IPS DF 4.7 (cell line): Measurements from ENCODE around the gene SPG21.

Experiments used
- DNase-seq: peaks from one replicate; pipeline ENCODE4 v3.0.0-alpha.2; 2013; ENCODE audit warnings: low spot score; ENCODE audit errors: extremely low read depth

SPG21 gene

DNA sequence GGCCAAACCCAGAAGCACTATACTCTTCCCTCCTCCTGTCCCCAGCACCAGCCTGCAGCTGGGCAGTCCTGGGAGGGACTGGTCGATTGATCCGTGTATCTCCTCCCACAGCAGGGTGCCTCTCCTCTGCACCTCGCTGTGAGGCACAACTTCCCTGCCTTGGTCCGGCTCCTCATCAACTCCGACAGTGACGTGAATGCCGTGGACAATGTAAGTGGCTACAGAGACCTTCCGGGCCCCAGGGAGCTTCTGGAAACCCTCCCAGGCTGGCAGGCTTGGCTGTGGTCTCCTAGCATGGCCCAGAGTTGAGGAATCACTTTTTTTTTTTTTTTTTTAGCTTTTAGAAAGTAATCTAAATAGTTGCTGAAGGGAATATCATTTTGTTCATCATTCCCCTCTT is 47.4 kb downstream of the SPG21 start:
- DNase-seq, result no peak

DNA sequence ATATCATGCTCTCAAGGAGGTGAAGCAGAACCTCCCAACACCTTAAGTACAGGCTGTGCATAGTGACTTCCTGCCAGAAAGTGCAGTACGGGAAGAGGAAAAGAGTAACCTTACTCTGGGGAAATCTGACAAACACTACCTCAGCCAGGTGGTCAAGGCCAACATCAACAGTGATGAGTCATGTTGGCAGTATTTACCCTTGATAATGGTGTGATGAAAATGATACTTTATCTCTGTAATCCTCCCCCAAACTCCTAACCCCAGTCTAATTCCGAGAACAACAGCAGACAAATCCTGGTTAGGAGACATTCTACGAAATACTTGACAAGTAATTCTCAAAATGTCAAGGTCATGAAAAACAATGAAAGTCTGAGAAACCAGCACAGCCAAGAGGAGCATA is 51.5 kb downstream of the SPG21 start:
- DNase-seq, result no peak

DNA sequence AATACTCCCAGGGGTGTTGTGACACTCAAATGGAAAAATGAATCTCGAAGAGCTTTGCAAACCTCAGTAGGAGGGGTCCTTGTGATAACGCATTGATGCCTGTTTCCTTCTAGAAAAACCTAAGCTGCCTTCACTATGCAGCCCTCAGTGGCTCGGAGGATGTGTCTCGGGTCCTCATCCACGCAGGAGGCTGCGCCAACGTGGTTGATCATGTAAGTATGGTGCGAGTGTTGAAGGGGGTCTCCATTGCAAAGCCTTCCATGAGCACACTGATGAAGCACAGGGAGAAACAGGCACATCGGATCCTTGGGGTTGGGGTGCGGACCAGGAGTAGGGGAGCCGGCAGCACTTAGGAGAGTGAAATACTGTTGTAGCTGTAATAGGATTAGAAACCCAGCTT is 55.7 kb downstream of the SPG21 start:
- DNase-seq, result no peak

DNA sequence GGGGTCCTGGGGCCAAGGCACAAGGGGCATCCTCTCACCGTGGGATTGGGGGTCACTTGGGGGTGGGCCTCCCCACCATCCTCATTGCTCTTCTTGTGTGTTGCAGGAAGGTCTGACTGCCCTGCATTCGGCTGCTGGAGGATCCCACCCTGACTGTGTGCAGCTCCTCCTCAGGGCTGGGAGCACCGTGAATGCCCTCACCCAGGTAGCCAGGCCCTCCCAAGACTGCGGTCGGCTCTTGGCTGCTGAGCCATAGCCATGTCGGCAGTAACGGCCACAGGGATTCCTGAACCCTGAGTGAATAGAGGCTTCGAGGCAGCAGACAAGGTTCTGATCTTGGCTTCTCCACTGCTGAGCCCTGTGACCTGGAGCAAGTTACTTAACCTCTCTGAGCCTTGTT is 58.3 kb downstream of the SPG21 start:
- DNase-seq, result no peak

DNA sequence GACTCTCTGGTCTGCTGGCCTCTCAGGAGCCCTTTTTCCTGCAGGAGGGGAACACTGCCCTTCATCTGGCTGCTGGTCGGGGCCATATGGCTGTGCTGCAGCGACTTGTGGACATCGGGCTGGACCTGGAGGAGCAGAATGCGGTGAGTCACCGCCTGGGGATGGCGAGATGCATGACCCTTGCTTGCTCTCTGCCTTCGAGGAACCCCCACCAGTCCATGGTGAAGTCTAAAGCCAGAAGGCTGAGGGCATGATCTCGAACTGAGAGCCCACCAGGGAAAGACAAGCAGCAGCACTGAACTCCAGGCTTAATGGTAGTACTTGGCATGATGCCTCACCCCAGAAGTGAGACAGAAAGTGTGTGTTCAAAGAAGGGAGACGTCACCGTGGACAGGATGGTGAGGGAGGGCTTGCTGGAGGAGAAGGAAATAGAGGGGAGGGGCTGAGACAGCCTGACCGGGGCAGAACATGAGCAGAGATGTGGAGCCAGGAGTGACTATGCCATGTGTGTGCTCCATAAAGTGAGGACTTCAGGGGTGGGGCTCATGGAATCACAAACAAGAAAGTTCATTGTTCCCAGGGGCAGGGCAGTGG is 58.8 kb downstream of the SPG21 start:
- no peak for DNase-seq

DNA sequence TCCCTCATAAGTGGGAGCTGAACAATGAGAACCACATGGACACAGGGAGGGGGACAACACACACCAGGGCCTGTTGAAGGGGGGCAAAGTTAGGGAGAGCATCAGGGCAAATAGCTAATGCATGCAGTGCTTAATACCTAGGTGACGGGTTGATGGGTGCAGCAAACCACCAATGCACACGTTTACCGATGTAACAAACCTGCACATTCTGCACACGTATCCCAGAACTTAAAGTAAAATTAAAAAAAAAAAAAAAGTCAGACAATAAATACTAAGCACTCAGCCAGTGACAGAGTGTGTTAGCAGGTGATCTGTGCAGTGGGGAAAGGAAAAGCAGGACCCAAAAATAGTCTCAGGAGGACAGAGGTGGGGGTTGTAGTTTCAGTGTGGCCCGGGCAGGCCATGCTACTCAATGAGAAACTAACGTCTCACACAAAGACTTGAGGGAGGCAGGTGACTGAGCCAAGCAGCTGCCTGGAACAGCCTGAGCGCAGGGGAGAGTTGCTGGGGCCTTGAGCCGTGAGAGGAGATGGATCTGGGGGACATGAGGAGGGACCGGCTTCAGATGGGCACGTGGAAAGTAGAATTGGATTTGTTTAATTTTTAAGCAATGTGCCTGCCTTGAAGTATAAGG is 59.6 kb downstream of the SPG21 start:
- DNase-seq, result no peak

DNA sequence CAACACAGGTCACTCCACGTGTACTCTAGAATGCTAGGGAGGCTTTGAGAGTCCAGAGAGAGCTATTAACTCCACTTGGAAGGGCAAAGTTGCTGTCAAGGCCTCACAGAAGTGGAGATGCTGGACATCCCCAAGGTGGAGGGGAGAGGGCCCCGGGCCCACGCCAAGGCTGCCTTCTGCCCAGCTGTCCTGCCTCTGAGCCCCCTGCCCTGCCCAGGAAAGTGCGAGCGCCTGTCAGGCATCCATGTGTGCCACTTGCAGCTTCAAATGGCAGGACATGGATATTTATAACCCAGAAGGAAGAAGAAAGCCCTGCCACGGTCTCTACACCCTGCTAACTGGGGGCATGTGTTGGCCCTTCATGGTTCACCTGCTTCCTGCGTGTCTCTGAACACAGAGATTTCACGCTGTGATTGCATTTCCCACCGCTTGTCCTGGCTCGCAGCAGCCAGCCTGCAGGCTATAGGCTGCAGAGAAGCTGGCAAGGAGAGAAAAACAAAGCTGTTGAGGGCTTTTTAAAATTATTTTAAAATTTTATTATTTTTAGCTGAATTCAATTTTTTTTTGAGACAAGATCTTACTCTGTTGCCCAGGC is 61.0 kb downstream of the SPG21 start:
- DNase-seq, result no peak

DNA sequence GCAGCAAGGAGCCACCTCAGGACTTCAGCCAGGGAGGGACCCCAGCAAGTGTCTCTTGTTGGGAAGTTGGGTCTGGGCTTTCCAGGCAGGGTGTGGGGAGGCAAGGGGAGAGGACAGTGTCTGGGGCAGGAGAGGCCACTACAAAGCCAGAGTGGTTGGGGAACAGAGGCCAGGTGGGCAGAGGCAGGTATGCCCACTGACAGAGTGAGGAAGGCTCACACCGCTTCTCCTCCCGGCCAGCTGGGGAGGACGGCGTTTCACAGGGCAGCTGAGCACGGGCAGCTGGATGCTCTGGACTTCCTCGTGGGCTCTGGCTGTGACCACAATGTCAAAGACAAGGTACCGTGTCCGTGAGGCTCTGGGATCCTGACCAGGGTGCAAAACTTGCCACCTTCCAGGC is 63.1 kb downstream of the SPG21 start:
- DNase-seq, result no peak

DNA sequence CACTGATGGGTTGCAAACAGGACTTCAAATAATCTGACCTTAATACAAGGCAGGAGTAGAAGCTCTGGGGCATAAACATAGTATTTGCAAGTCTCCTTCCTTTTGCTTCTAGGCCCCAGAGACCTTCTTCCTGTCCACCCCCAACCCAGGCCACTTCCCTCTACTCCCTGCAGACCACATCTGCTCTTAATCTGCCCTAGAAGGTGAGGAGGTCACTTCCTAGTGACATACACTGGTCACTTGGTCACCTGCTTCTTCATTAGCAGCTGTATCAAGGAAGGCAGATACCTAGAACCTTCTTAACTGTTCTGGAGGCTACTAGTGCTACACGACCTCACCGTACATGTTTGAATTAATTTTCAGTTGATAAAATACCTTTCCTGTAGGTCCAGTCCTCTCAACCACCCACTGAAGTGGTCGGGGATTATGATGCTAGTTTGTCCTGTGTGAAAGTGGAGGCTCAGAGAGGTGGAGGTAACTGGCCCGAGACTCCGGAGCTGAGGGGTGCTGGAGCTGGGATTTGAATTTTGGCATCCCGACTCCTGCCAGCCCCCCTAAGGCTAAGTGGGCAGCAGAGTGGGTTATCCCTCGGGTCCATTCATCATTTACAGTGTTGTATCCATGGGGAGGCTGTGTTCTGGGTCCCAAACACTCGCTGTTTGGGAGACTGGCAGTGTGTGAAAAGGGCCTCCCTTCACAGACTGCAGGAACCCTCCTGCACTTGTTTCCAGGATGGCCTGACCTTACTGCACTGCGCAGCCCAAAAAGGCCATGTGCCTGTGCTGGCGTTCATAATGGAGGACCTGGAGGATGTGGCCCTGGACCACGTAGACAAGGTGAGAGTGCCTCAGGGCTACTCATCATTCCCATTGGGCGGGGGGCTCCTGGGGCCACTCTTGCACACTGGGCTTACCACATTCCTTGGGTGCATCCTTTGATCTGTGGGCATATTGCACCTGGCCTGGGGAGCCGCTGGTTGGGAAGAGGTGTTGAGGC is 64.1 kb downstream of the SPG21 start:
- DNase-seq, result no peak

DNA sequence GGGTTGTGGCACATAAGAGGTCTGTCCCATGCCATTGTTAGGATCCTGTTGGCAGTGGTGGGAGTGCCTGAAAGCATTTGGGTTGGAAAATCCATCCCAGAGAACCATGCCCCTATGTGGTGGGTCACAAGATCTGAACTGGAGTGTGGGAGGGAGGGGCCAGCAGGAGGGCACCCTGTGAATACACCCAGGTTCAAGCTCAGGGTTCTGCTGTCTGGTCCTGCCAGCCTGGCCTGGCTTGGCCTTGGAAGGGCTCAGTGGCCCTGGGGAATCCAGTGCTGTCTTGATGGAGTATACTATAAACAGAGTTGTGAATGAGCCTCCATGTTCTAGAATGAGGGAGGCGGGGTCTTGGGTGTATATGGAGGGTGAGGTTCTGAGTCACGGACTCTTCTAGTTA is 66.2 kb downstream of the SPG21 start:
- no peak for DNase-seq

DNA sequence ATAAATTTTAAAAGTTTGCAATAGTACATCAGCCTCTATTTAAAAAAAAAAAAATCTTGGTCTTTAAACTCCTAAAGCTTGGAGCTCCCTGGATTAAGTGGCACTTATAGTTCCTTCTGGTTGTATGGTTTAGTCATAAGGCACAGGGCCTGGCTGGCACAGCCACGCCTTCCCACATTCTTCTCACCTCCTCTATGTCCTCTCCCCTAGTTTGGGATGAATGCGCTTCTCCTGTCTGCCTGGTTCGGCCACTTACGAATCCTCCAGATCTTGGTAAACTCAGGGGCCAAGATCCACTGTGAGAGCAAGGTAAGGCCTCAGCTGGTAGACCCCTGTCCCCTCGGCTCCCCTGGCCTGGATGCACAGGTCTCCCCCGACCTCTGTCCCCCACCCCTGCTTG is 68.0 kb downstream of the SPG21 start:
- DNase-seq, result no peak

DNA sequence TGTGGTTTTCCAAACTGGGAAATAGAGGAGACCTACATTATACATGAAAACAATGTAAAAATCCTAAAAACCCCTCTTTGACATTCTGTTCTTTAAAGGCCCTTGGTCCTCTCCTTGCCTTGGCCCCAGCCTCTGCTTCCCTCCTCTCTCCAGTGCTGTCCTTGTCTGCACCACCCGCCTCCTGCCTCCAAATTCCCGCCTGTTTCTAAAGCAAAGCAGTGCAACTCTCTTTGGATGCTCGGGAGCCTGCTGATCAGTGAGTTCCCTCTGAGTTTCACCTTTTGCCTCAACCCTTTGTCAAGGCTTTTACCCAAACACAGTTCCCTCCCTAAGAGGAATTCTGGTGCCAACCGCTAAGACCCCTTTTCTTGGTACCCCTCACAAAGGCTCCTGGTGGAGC is 70.0 kb downstream of the SPG21 start:
- no peak for DNase-seq

DNA sequence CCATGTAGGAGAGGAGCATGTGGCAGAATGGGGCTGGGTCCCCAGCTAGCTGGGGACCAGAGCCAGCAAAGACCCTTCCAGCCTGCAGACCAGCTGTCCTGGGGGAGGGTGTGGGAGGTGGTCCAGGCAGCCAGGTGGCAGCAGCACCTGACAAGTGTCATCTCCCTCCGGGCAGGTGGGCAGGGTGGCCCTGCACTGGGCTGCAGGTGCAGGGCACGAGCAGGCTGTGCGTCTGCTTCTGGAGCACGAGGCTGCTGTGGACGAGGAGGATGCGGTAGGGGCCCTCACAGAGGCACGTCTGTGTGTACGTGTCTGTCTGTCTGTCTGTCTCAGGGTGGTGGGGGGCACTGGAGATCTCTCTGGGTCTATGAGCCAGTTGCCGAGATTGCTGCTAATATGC is 72.5 kb downstream of the SPG21 start:
- DNase-seq, result no peak

DNA sequence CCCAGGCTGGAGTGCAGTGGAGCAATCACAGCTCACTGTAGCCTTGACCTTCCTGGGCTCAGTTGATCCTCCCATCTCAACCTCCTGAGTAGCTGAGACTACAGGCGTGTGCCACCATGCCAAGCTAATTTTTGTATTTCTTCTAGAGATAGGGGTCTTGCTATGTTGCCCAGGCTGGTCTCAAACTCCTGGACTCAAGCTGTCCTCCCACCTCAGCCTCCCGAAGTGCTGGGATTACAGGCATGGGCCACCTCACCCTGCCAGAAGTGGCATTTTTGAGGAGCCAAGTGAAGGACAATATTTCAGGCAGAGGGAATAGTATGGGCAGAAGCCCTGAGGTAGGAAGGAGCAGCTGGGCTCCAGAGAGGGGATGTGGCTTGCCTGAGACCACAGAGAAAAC is 73.3 kb downstream of the SPG21 start:
- DNase-seq, result no peak

DNA sequence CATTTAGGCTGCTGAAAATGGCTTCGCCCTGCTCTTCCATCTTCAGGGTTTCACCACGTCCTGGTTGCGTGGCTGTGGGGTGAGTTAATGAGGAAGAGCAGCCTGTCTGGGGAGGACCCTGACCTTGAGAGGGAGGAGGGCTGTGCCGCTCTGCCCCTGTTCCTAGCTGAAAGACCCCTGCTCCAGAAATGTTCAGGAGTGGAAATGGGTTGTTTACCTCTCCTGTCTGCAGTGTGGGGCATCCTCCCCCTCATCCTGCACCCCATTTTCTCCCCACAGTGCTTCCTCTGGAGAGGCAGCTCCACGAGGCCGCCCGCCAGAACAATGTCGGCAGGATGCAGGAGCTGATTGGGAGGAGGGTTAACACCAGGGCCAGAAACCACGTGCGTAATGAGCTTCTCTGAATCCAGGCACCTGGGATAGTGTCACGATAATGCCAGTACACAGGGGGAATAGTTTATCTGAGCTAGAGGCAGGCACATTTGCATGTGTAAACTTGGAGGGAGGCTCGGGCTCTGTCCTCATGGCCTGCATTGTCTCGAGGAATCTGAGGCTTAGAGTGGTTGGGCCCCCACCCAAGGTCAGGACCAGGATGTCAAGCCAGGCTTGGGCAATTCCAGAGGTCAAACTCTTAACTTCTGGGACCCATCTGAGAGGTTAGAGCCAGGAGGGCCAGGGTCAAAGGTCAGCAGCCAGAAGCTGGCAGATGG is 74.0 kb downstream of the SPG21 start:
- DNase-seq, result no peak
